LNCAP (cell line): ENCODE results near the gene SLC27A3.

Experiments used
- CTCF ChIP-seq: fragments of 450-650 bp; IDR thresholded peaks from 2 replicates; pipeline ENCODE4 v1.5.1; 2017; ENCODE audit warnings: mild to moderate bottlenecking

The SLC27A3 gene

GRCh38 chr1:153735090-153735420, 40.2 kb upstream of the SLC27A3 start:
- no peak for TF ChIP-seq CTCF

- no peak for TF ChIP-seq CTCF
Observed at GRCh38 chr1:153741986-153742385, 33.2 kb upstream of the SLC27A3 start.

GRCh38 chr1:153742411-153743142, 32.6 kb upstream of the SLC27A3 start:
- TF ChIP-seq CTCF, result no peak

- no peak for TF ChIP-seq CTCF
Observed at GRCh38 chr1:153745417-153745816, 29.8 kb upstream of the SLC27A3 start.

GRCh38 chr1:153746174-153746573, 29.0 kb upstream of the SLC27A3 start:
- no peak for TF ChIP-seq CTCF

- TF ChIP-seq CTCF, result no peak
Observed at GRCh38 chr1:153748903-153749302, 26.3 kb upstream of the SLC27A3 start.

GRCh38 chr1:153749408-153750005, 25.7 kb upstream of the SLC27A3 start:
- TF ChIP-seq CTCF, result peak; percentile 99
